DND-41 (cell line): Measurements from ENCODE around the gene LILRA5.
"Not testable (repeated sequence)": the region's sequence is repeated elsewhere in the genome, so short reads cannot be mapped to it uniquely, and the experiment has no call there.

Source experiments
- CTCF ChIP-seq: IDR thresholded peaks from 2 replicates; pipeline ENCODE4 v1.5.1; 2012; ENCODE audit warnings: borderline replicate concordance, low read length, moderate library complexity, mild to moderate bottlenecking; ENCODE audit not compliant: poor library complexity, severe bottlenecking; ENCODE audit errors: extremely low read depth
- EZH2 ChIP-seq: IDR thresholded peaks from 3 replicates; pipeline ENCODE4 v1.6.1; 2012; ENCODE audit warnings: borderline replicate concordance, low read depth, mild to moderate bottlenecking, moderate library complexity, low read length, inconsistent platforms; ENCODE audit not compliant: severe bottlenecking

DNA sequence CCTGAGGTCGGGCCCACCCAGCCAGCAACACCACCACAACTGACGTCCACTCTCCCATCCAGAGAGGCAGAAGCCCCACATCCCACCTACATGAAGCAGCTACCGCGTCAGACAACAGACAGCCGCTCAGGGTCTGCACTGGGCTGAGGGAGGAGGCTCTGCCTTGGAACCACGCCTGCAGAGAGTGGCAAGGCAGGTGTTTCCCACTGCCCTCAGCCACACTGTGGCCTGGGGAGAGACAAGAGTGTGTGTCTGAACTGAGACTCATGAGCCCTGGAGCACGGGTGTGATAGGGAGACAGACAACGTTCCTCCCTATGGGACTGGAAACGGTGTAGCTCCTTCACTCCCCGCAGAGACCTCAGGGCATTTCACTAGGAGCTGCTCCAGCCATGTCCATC, 26.7 kb downstream of the LILRA5 start:
- not testable (repeated sequence) for TF ChIP-seq CTCF, EZH2
